HG03103 (cell line): Measurements from ENCODE around the gene RPS27A.
"Not testable (repeated sequence)": the region's sequence is repeated elsewhere in the genome, so short reads cannot be mapped to it uniquely, and the experiment has no call there.

Source experiments
- ATAC-seq: cut with Tn5 transposase; IDR thresholded peaks from one replicate; pipeline ENCODE4 v1.9.1; 2021; ENCODE audit warnings: low read depth; ENCODE audit not compliant: unreplicated experiment

Gene RPS27A

DNA sequence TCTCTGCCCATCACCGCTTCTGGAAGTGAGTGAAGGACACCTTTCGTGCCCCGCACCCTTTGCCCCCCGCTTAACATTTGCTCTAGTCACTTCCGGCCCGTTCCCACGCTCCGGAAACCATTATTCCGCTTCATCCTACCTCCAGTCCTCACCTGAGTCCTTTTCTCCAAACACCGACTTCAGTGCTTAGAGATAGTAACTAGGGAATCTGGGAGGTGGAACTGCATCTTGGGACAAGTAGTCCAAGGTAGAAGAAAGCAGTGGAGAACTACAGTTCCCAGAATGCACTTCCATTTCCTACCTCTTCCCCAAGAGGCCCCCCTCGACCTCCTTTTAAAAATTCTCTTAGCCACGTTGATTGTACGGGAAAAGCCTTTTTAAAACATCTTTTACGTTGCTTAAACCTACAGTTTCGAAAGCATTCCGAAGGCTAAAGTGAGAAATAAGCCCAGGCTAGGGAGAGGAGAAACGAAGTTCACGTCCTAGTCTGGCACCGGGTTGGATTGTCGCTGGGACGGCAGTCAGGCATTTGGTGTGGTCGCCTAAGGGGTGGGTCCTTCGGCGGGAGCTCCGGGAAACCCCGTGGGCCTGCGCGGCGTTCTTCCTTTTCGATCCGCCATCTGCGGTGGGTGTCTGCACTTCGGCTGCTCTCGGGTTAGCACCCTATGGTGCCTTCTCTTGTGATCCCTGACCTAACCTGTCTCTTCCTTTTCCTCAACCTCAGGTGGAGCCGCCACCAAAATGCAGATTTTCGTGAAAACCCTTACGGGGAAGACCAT is at the start of gene RPS27A, which contains the start of gene CLHC1:
Gene RPS27A, plus strand, starts transcription at position 605 of the 779 bp plus-strand sequence. Its CDS starts 137 bp downstream, at position 742.
Gene CLHC1, minus strand, starts transcription at position 210 of the 779 bp plus-strand sequence. CDS start 9,882 bp downstream, outside the sequence.
- peak; percentile 88 for ATAC-seq

- not testable (repeated sequence) for ATAC-seq
These were observed 45.7 kb upstream of the RPS27A start for GRCh38 chr2:55186837-55187236.

- not testable (repeated sequence) for ATAC-seq
These were observed 40.6 kb upstream of the RPS27A start for GRCh38 chr2:55191888-55192287.

- no peak for ATAC-seq
These were observed 36.0 kb upstream of the RPS27A start for GRCh38 chr2:55196526-55196925.

GRCh38 chr2:55200416-55200815 is 32.1 kb upstream of the RPS27A start:
- no peak for ATAC-seq

GRCh38 chr2:55204536-55204935 is 28.0 kb upstream of the RPS27A start:
- ATAC-seq = no peak

DNA sequence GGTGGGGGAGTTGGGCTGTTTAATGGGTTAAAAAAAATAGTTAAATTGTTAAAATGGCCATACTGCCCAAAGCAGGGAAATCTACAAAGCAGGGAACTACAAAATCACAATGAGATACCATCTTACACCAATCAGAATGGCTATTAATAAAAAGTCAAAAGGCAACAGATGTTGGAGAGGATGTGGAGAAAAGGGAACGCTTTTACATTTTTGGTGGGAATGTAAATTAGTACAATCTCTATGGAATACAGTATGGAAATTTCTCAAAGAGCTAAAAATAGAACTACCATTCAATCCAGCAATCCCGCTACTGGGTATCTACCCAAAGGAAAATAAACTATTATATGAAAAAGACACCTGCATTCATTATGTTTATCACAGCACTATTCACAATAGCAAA is 27.5 kb upstream of the RPS27A start:
- no peak for ATAC-seq

DNA sequence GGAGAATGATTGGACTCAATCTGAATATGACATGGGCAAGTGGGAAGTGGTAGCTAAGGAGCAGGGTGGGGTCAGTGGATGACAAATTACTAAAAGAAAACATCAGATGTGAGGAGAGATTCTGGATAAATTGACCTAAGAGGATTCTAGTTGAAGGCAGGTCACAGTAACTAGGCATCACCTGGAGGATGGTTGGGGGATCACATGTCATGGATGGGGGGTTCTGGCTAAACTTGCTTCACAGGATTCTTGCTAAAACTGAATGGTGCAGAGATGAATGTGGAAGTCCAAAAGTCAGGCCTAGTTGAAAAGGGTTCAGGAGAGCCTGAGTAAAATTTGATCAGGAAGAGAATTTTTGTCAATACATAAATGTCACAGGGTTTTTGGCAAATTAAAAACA is 18.7 kb upstream of the RPS27A start:
- ATAC-seq = no peak

- ATAC-seq = no peak
These were observed 8.3 kb upstream of the RPS27A start for GRCh38 chr2:55223958-55224760.

GRCh38 chr2:55224761-55225261 is 7.7 kb upstream of the RPS27A start:
- ATAC-seq = no peak

DNA sequence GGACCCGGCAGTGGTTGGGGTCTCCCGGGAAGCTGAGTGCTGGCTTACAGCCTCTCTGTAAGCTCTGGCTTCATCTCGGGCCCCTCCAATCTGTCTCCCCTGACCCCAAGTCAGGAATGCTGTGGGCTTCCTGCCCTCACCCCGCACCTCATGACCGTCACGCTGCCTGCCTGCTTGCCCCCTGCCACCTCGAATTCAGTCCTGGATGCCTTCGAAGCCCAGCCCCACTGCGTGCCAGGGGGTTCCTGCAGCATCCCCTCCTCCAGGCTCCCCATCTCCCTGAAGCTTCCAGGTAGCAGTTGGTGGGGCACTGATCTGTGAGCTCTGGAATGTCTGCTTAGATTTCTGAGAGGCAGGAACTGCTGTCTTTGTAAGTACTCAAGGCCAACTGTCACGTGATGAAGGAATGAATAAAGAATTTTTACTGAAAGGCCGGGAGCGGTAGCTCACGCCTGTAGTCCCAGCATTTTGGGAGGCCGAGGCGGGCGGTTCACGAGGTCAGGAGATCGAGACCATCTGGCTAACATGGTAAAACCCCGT is 6.9 kb upstream of the RPS27A start:
- no peak for ATAC-seq

DNA sequence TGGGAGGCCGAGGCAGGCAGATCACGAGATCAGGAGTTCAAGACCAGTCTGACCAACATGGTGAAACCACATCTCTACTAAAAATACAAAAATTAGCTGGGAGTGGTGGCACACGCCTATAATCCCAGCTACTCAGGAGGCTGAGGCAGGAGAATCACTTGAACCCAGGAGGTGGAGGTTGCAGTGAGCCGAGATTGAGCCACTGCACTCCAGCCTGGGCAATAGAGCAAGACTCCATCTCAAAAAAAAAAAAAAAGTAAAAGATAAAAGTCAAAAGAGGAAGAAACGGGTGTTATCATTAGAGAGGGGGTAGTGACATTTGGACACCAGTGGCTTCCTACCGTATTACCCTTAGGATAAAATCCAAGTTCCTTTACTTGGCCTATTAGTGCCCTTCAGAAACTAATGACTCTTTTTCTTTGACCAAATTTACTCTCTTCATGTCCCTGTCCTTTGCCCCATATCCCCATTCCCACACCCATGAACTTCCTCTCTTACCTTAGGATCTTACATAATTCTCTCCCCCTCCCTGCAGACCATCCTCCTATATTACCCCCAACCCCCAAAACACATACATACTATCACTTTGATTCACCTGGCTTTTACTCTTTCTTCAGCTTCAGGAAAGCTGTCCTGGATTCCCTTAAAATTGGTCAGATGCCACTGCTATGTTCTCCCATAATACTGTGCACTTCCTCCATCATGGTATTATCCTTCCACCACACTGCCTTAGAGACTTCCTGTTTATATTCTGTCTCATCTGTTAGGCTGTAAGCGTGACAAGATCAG is 4.9 kb upstream of the RPS27A start:
- ATAC-seq = not testable (repeated sequence)

- ATAC-seq = no peak
These were observed 4.3 kb upstream of the RPS27A start for GRCh38 chr2:55228226-55228563.

DNA sequence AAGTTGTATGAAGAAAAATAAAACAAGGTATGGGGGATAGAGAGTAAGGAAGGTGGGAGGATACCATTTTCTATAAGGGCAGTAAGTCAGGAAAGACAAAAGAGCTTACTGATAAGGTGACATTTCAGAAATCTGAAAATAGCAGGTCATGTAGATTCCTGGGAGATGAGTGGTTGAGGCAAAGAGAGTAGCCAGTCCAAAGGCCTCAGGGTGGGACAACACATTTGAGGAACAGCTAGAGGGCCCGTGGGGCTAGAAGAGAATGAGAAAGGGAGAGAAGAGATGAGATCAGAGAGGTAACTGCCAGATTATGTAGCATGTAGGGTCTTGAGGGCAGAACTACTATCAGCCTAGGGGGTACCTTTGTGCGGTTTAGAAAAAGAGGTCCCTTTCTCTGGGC is 3.3 kb upstream of the RPS27A start:
- no peak for ATAC-seq

DNA sequence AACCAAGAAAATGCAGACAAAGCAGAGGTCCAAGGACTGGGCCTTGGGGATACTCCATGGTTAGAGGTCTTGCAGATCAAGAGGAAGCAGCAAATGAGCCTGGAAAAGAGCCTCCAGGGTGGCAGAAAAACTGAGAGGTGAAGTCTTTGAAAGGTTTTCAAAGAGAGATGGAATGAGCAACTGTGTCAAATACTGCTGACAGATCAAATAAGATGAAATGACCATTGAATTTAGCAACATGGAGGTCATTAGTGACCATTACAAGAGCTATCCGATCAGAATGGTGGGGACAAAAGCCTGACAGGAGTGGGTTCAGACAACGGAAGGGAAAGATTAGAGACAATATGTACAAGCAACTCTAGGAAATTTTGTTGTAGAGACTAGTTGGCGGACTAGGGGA is 1.9 kb upstream of the RPS27A start:
- no peak for ATAC-seq

GRCh38 chr2:55231546-55232083 is 873 bp upstream of the RPS27A start:
- no peak for ATAC-seq

DNA sequence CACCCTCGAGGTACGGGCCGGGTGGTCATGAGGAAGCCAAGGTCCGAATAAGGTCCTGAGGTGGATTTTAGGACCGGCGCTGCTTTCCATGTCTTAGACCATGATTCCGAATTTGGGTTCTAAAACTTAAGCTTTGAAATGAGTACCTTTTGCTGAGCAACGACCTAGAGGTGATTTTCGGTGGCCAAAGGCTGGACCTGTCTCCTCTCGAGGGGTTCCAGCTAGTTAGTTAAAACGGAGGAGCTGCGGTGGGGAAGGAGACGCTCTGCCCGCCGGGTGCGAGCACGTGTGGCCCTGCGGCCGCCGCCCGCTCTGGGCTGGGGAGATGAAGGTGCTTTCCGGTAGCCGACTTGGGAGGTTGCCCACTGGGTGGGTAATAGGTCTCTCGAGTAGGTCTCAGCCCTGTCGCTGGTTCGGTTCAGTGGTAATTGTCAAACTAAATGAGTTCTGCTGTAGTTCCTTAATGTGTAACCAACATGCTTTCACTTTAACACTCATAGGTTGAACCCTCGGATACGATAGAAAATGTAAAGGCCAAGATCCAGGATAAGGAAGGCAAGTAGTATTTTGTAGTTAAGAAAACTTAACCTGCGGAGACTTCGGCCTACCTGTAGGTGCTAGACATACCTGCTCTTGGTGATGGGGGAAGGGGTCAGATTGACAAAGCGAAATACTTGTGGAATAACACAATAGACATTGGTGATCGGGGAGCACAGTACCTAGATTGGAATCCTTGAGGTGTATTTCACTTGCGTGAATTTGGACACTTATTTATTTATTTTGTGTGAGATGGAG is 572 bp downstream of the RPS27A start:
- ATAC-seq = peak; percentile 10

DNA sequence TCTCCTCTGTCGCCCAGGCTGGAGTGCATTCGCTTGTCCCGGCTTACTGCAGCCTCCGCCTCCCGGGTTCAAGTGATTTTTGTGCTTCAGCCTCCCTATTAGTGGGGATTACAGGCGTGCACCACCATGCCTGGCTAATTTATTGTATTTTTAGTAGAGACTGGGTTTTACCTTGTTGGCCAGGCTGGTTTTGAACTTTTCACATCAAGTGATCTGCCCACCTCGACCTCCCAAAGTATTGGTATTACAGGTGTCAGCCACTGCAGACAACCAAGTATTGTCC is 1.1 kb downstream of the RPS27A start:
- ATAC-seq = no peak

DNA sequence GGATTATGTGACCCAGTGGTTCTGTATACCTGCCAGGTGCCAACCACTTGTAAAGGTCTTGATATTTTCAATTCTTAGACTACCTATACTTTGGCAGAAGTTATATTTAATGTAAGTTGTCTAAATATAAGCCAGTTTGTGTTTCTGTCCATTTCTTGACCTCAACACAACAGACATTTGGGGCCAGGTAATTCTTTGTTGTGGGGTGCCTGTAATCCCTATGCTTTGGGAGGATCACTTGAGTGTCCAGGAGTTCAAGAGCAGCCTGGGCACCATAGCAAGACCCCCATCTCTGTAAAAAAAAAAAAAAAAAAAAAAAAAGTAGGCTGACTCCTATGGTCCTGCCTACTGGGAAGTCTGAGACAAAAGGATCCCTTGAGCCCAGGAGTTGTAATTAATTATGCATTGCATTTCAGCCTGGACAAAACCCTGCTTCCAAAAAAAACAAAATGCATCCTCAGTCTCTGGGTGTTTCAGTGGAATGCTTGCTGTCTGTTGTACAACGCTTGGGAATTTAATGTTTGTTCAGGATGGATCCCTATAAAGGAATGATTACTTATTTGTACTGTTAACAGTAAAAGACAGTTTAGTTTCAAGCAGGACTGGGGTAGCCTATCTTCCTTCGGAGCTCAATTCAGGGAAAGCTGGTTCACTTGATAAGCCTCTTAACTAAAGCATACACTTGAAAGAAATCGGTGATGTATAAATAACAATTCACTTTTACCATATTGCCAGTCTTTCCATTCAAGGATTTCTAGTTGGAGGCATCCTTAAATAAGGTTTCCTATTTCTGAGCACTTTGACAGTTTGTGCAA is 3.4 kb downstream of the RPS27A start:
- no peak for ATAC-seq
